Prostate gland (tissue), 2 donors: Measurements from ENCODE around the gene MLLT11. TPM values are rescaled to one million over a fixed set of nuclear protein-coding genes. Genes with fewer than 3 reads are reported as not detected.

Source experiments
- DNase-seq: peaks from one replicate; pipeline ENCODE4 v3.0.0-alpha.2; 2019; ENCODE audit warnings: low spot score
- H3K27ac ChIP-seq, 2 donors: fragments of 200-600 bp; sonication (generic); 2 replicates each; pipeline ENCODE4 v1.5.1; 2017 to 2019
- H3K27me3 ChIP-seq: fragments of 200-600 bp; sonication (generic); replicated peaks from 2 replicates; pipeline ENCODE4 v1.5.1; 2019; ENCODE audit not compliant: insufficient read depth
- H3K36me3 ChIP-seq, 2 donors: fragments of 200-600 bp; sonication (generic); 1 replicate in 1 of 2; 2 replicates in 1 of 2; pipeline versions ENCODE4 v1.5.1 to v1.8.1; 2017 to 2019
- H3K4me1 ChIP-seq: fragments of 200-600 bp; sonication (generic); replicated peaks from 2 replicates; pipeline ENCODE4 v1.5.1; 2019
- H3K4me3 ChIP-seq, 2 donors: fragments of 200-600 bp; sonication (generic); 2 replicates each; pipeline ENCODE4 v1.5.1; 2017 to 2019
- H3K9me3 ChIP-seq: fragments of 200-600 bp; sonication (generic); 2 replicates; pipeline ENCODE4 v1.5.1; 2017
- POLR2A ChIP-seq: fragments of 450-650 bp; IDR thresholded peaks from one replicate; pipeline ENCODE4 v1.6.1; 2016; ENCODE audit warnings: antibody characterized with exemption, mild to moderate bottlenecking
- POLR2AphosphoS5 ChIP-seq: sonication (generic); formaldehyde crosslinking; IDR thresholded peaks from one replicate; pipeline ENCODE4 v1.6.1; 2017; ENCODE audit warnings: antibody characterized with exemption
- WGBS: methylation state at CpG from one replicate; pipeline ENCODE4 v1.1.5; 2018; 5-methylcytosine and 5-hydroxymethylcytosine counted together
- intact Hi-C: fragments of 100-400 bp; cut with DNase I; formaldehyde crosslinking; loops from one replicate; pipeline ENCODE4 v1.14.2; 2022
- total RNA-seq, 2 donors: library from RNA; depleted of rRNA; stranded (reverse); fragments of >200 nt; gene quantifications; one replicate each; pipeline ENCODE4 v1.1.0, GENCODE V29; 2016
- TF ChIP-seq, protein P1 (sequence below), 4 experiments: fragments of 200-600 bp in 2 of 4; fragments of 450-650 bp in 2 of 4; sonication (generic) in 2 of 4; IDR thresholded peaks; 1 replicate in 3 of 4; 2 replicates in 1 of 4; pipeline ENCODE4 v1.5.1; 2016 to 2019; ENCODE audit warnings: antibody characterized with exemption in 4 of 4, mild to moderate bottlenecking in 2 of 4, moderate library complexity in 2 of 4

MLLT11 gene
- total RNA-seq, 2 donors from 2014 or later, result 0.64 to 1.9 TPM

DNA sequence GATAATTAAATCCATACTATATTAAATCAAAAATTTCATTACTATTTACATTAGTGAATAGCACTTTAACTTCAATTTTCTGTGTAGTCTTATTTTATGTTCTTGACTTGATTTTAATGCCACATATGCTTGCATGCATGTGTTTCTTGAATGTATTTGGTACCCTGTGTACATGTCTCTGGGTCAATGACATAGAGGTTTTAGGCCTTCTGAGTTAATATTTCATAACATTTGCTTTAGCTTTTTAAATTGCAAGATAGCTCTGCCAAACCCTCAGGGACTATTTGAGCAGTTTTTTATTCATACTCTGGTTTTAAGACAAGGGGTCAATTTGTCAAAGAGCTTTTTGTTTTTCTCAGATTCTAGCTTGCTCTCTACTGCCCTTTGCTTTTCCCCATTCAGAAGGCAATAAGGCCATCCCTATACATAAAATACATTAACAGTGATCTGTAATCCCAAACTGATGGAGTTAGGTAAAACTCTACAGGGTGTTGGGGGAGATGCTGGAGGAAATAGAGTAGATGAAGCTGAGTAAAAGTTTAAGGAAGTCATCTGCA is 5.0 kb downstream of the MLLT11 start:
- H3K27ac ChIP-seq, result no peak overlapping the region
- no peaks in the 10 kb centered on the region for H3K9me3 ChIP-seq
- DNase-seq, result no peak
- H3K4me1 ChIP-seq, result no peaks in the 10 kb centered on the region
- no peaks in the 10 kb centered on the region for H3K27me3 ChIP-seq
- TF ChIP-seq, protein P1, sequence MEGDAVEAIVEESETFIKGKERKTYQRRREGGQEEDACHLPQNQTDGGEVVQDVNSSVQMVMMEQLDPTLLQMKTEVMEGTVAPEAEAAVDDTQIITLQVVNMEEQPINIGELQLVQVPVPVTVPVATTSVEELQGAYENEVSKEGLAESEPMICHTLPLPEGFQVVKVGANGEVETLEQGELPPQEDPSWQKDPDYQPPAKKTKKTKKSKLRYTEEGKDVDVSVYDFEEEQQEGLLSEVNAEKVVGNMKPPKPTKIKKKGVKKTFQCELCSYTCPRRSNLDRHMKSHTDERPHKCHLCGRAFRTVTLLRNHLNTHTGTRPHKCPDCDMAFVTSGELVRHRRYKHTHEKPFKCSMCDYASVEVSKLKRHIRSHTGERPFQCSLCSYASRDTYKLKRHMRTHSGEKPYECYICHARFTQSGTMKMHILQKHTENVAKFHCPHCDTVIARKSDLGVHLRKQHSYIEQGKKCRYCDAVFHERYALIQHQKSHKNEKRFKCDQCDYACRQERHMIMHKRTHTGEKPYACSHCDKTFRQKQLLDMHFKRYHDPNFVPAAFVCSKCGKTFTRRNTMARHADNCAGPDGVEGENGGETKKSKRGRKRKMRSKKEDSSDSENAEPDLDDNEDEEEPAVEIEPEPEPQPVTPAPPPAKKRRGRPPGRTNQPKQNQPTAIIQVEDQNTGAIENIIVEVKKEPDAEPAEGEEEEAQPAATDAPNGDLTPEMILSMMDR (IDR thresholded peaks at IDR 0.05), result no peak
- TF ChIP-seq POLR2AphosphoS5 (no peak), POLR2A (no peak)
- intact Hi-C loops, result loop anchor here (5.0 kb wide), 1 partner anchor 82 kb away; the partner anchor contains the start of gene SEMA6C
- no peak overlapping the region for H3K4me3 ChIP-seq
- no peaks in the 10 kb centered on the region for H3K36me3 ChIP-seq

DNA sequence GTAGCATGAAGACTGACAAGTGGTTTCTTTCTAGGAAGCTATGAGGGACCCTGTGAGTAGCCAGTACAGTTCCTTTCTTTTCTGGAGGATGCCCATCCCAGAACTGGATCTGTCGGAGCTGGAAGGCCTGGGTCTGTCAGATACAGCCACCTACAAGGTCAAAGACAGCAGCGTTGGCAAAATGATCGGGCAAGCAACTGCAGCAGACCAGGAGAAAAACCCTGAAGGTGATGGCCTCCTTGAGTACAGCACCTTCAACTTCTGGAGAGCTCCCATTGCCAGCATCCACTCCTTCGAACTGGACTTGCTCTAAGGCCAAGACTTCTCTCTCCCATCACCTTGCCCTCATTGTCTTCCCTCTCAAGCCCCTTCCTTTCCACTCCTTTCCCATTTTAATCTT is 7.0 kb downstream of the MLLT11 start:
- DNase-seq, result no peak
- Histone ChIP-seq H3K27me3 (no peaks in the 10 kb centered on the region), H3K27ac (no peak overlapping the region), H3K36me3 (no peaks in the 10 kb centered on the region), H3K9me3 (no peaks in the 10 kb centered on the region), H3K4me3 (no peak overlapping the region), H3K4me1 (peaks cover 2% of the 10 kb centered on the region)
- WGBS, result 84% methylated on average over 4 of the region's 4 CpGs
- intact Hi-C loops, result loop anchor here (5.0 kb wide), 1 partner anchor 80 kb away; the partner anchor contains the start of gene SEMA6C
- TF ChIP-seq, protein P1 (IDR thresholded peaks at IDR 0.05), result no peak
- TF ChIP-seq POLR2AphosphoS5, result no peak
- no peak for TF ChIP-seq POLR2A

DNA sequence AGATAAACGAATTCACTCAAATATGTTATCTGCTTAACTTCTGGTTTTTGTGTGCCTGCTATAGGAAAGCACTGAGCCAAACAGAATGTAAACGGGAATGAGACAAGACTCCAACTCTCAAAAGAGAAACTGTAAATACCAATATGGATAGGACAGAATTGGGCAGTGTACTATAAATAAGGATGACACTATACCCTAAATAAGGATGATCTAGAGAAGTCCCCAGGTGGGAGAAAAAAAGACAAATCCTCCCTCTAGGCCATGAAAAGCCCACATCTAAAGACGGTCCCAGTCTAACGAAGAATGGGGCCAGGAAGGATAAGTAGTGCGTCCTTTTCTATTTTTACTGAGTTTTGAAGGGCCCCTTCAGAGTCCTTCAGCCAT is 8.9 kb downstream of the MLLT11 start:
- no peak overlapping the region for H3K4me3 ChIP-seq
- peaks cover 2% of the 10 kb centered on the region for H3K4me1 ChIP-seq
- WGBS, result 83% methylated on average over 5 of the region's 5 CpGs
- no peak for DNase-seq
- H3K9me3 ChIP-seq, result no peaks in the 10 kb centered on the region
- no peak overlapping the region for H3K27ac ChIP-seq
- intact Hi-C loops, result loop anchor here (5.0 kb wide), 1 partner anchor 78 kb away; the partner anchor contains the start of gene SEMA6C
- H3K36me3 ChIP-seq, result no peaks in the 10 kb centered on the region
- TF ChIP-seq POLR2A (no peak), POLR2AphosphoS5 (no peak)
- TF ChIP-seq, protein P1 (IDR thresholded peaks at IDR 0.05), result no peak
- no peaks in the 10 kb centered on the region for H3K27me3 ChIP-seq

DNA sequence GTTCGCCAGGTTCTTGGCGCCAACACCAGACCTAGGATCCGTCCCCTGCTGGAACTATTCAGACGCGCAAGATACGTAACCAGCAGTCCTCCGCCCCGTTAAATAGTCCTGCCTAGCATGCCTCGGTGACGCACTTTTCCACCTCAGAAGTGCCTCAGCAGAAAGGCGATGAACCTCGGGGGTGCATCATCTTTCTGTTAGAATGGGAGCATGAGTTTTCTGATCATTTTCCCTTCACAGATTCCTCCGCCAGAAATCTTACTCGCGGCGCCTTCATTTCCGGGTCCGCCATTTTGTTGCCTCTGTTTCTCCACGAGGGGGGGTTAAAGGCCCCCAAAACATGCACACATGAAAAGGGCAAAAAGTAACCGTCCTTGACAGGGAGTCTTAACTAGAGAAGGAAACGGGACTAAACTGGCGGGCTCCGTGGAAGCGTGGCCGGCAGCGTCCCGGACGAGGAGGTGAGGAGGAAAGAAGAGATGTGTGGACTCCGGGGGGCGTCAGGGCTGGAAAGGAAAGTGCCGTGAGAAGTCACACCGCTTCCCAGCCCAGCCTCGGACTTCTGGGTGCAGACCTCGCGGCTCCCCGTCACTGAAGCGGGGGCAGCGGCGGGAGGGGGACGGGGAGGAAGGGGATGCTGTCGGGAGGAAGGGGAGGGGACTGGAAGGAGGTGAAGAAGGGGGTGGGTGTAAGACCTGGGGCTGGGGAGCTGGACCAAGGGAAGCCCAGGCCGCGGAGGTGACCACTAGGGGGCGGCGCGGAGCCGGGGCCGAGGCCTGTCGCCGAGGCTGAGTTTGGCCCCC is 10.5 kb downstream of the MLLT11 start, which contains the start of gene GABPB2:
GABPB2 (plus strand) TSS at position 288 of the 803 bp plus-strand sequence. CDS start 17,429 bp downstream, outside the sequence.
- Histone ChIP-seq H3K27ac (peak within 1 kb of the TSS; percentile 99 to 100), H3K4me3 (peak within 1 kb of the TSS; percentile 90 to 92), H3K4me1 (peaks cover 2% of the 10 kb centered on the region), H3K9me3 (no peaks in the 10 kb centered on the region), H3K36me3 (no peaks in the 10 kb centered on the region), H3K27me3 (no peaks in the 10 kb centered on the region)
- WGBS, result 1% methylated on average over 50 of the region's 50 CpGs
- intact Hi-C loops, result no loop called here
- TF ChIP-seq POLR2AphosphoS5 (peak; percentile 87), POLR2A (no peak)
- TF ChIP-seq, protein P1 (IDR thresholded peaks at IDR 0.05), result peak; percentile 76 to 90 (median 86)
- DNase-seq, result peak; percentile 88
